ENCODE measurements around the gene CST4.
"Not testable (repeated sequence)": the region's sequence is repeated elsewhere in the genome, so short reads cannot be mapped to it uniquely, and the experiment has no call there.

CST4 gene

GRCh38 chr20:23688684-23689398 is at the start of gene CST4:
Gene CST4, minus strand, starts transcription at chr20:23689038. Its CDS starts 69 bp downstream, at chr20:23688969.
- DNase-seq (ENCODE audit: low read depth, low spot score); H3K27ac ChIP-seq; H3K9ac ChIP-seq (ENCODE audit: insufficient read length); H3K4me3 ChIP-seq; H3K36me3 ChIP-seq (ENCODE audit: insufficient read depth, low read length); H3K9me3 ChIP-seq (ENCODE audit: low read depth, low read length): not testable (repeated sequence)

- not testable (repeated sequence) for DNase-seq (ENCODE audit: low read depth, low spot score); H3K9ac ChIP-seq (ENCODE audit: insufficient read length); H3K4me3 ChIP-seq; H3K9me3 ChIP-seq (ENCODE audit: low read depth, low read length); H3K27ac ChIP-seq; H3K36me3 ChIP-seq (ENCODE audit: insufficient read depth, low read length)
Measured at GRCh38 chr20:23735391-23735790, 46.6 kb upstream of the CST4 start.

GRCh38 chr20:23734949-23735348 is 46.1 kb upstream of the CST4 start:
- H3K4me3 ChIP-seq; H3K9me3 ChIP-seq (ENCODE audit: low read depth, low read length); H3K9ac ChIP-seq (ENCODE audit: insufficient read length); H3K36me3 ChIP-seq (ENCODE audit: insufficient read depth, low read length); H3K27ac ChIP-seq; DNase-seq (ENCODE audit: low read depth, low spot score): not testable (repeated sequence)

DNA sequence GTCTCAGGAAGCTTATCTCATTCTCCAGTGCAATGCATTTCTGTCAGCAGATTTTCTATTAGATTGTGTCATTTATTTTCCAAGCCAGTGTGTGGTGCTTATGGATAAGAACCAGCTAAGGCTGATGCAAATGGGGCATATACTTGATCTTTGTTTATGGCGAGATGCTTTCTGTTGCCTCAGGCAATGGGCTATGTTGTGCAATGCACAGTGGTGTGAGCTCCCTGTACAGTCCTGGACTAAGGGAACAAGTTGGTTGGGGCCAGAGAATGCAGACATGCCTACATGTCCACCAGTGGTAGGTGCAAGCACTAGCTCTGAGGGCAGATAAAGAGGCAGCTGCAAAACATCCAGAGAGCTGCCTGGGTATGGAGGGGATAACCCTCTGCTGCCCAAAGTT is 45.6 kb upstream of the CST4 start:
- not testable (repeated sequence) for H3K27ac ChIP-seq; H3K9me3 ChIP-seq (ENCODE audit: low read depth, low read length); H3K9ac ChIP-seq (ENCODE audit: insufficient read length); H3K36me3 ChIP-seq (ENCODE audit: insufficient read depth, low read length); H3K4me3 ChIP-seq; DNase-seq (ENCODE audit: low read depth, low spot score)

- no peak overlapping the region for H3K4me3 ChIP-seq
- H3K9me3 ChIP-seq (ENCODE audit: low read depth, low read length): no peaks in the 10 kb centered on the region
- no peak overlapping the region for H3K9ac ChIP-seq (ENCODE audit: insufficient read length)
- TF ChIP-seq EZH2 (IDR thresholded peaks at IDR 0.05) (no peak), POLR2AphosphoS5 (IDR thresholded peaks at IDR 0.05; ENCODE audit: borderline replicate concordance, low read depth, low read length) (no peak), FOXP2 (optimal IDR thresholded peaks at IDR 0.05; ENCODE audit: control extremely low read depth, extremely low read length, insufficient read depth) (no peak)
- no peak overlapping the region for H3K27ac ChIP-seq
- DNase-seq (ENCODE audit: low read depth, low spot score): no peak
- no peaks in the 10 kb centered on the region for H3K36me3 ChIP-seq (ENCODE audit: insufficient read depth, low read length)
Measured at GRCh38 chr20:23727016-23727415, 38.2 kb upstream of the CST4 start.

DNA sequence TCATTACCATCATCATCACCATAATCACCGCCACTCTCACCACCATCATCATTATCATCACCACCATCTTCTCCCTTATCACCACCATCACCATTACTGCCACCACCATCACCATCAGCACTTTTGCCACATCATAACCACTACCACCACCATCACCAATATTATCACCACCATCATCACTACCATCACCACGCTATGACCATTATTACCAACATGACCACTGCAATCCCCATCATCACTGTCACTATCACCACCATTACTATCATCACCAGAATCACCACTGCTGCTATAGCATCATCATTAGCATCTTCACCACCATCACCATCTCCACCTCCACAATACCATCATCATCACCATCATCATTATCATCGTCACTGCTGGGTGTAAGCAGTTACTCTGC is 36.3 kb upstream of the CST4 start:
- DNase-seq (ENCODE audit: low read depth, low spot score): no peak
- Histone ChIP-seq H3K9me3 (ENCODE audit: low read depth, low read length) (no peaks in the 10 kb centered on the region), H3K4me3 (no peak overlapping the region), H3K27ac (no peak overlapping the region), H3K9ac (ENCODE audit: insufficient read length) (no peak overlapping the region), H3K36me3 (ENCODE audit: insufficient read depth, low read length) (no peaks in the 10 kb centered on the region)
- TF ChIP-seq POLR2AphosphoS5 (IDR thresholded peaks at IDR 0.05; ENCODE audit: borderline replicate concordance, low read depth, low read length) (no peak), FOXP2 (optimal IDR thresholded peaks at IDR 0.05; ENCODE audit: control extremely low read depth, extremely low read length, insufficient read depth) (no peak), EZH2 (IDR thresholded peaks at IDR 0.05) (no peak)

- H3K4me3 ChIP-seq; H3K9ac ChIP-seq (ENCODE audit: insufficient read length); H3K36me3 ChIP-seq (ENCODE audit: insufficient read depth, low read length); H3K9me3 ChIP-seq (ENCODE audit: low read depth, low read length); DNase-seq (ENCODE audit: low read depth, low spot score); H3K27ac ChIP-seq: not testable (repeated sequence)
Measured at GRCh38 chr20:23723659-23724307, 34.9 kb upstream of the CST4 start.

- H3K9me3 ChIP-seq (ENCODE audit: low read depth, low read length); H3K9ac ChIP-seq (ENCODE audit: insufficient read length); H3K27ac ChIP-seq; DNase-seq (ENCODE audit: low read depth, low spot score); H3K4me3 ChIP-seq; H3K36me3 ChIP-seq (ENCODE audit: insufficient read depth, low read length): not testable (repeated sequence)
Measured at GRCh38 chr20:23722851-23723250, 34.0 kb upstream of the CST4 start.

GRCh38 chr20:23721962-23722361 is 33.1 kb upstream of the CST4 start:
- Histone ChIP-seq H3K9me3 (ENCODE audit: low read depth, low read length) (no peaks in the 10 kb centered on the region), H3K9ac (ENCODE audit: insufficient read length) (no peak overlapping the region), H3K27ac (no peak overlapping the region), H3K4me3 (no peak overlapping the region), H3K36me3 (ENCODE audit: insufficient read depth, low read length) (no peaks in the 10 kb centered on the region)
- DNase-seq (ENCODE audit: low read depth, low spot score): no peak
- TF ChIP-seq POLR2AphosphoS5 (IDR thresholded peaks at IDR 0.05; ENCODE audit: borderline replicate concordance, low read depth, low read length) (no peak), FOXP2 (optimal IDR thresholded peaks at IDR 0.05; ENCODE audit: control extremely low read depth, extremely low read length, insufficient read depth) (no peak), EZH2 (IDR thresholded peaks at IDR 0.05) (no peak)

DNA sequence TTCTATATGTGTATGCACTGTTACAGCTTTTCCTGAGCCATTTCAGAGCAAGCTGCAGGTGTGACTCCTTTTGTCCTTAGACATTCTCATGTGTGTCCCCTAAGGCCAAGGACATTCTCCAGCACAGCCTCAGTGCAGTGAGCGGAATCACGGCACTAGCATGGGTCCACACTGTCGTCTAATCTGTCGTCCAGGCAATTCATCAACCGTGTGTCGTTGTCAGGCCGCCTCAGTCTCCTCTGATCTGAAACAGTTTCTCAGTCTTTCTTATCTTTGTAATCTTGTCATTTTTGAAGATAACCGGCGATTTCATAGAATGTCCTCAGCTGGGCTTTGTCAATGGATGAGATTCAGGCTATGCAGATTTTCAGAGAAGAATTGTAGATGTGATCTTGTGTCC is 30.5 kb upstream of the CST4 start:
- H3K9ac ChIP-seq (ENCODE audit: insufficient read length); H3K36me3 ChIP-seq (ENCODE audit: insufficient read depth, low read length); DNase-seq (ENCODE audit: low read depth, low spot score); H3K9me3 ChIP-seq (ENCODE audit: low read depth, low read length); H3K27ac ChIP-seq; H3K4me3 ChIP-seq: not testable (repeated sequence)

DNA sequence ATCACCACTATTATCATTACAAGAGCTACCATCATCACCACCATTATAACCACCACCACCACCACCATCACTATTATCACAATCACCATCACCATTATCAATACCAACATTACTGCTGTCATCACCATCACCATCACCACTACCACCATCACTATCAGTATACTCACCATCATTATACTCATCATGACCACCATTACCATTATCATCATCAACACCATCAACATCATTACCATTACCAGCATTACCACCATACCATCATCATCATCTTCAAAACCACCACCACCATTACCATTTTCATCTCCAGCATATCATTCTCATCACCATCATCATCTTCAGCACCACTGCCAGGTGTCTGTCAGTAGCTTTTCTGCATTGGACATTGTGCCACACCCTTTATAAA is 22.9 kb upstream of the CST4 start:
- H3K4me3 ChIP-seq; H3K27ac ChIP-seq; H3K36me3 ChIP-seq (ENCODE audit: insufficient read depth, low read length); H3K9me3 ChIP-seq (ENCODE audit: low read depth, low read length); H3K9ac ChIP-seq (ENCODE audit: insufficient read length); DNase-seq (ENCODE audit: low read depth, low spot score): not testable (repeated sequence)

Data from SK-N-MC (cell line).